Erythroblast (primary cell): Measurements from ENCODE around the gene RS1.

Experiments
- DNase-seq, 2 experiments: peaks; one replicate each; lab custom pipeline; 2025; lab: John Stamatoyannopoulos, UW
- GATA1 ChIP-seq: IDR thresholded peaks from 2 replicates; pipeline ENCODE4 v1.6.1; 2011; ENCODE audit warnings: low read depth, mild to moderate bottlenecking, control low read depth, low read length, moderate library complexity
- POLR2A ChIP-seq: IDR thresholded peaks from 2 replicates; pipeline ENCODE4 v1.6.1; 2011; ENCODE audit warnings: mild to moderate bottlenecking, low read length

The RS1 gene

DNA sequence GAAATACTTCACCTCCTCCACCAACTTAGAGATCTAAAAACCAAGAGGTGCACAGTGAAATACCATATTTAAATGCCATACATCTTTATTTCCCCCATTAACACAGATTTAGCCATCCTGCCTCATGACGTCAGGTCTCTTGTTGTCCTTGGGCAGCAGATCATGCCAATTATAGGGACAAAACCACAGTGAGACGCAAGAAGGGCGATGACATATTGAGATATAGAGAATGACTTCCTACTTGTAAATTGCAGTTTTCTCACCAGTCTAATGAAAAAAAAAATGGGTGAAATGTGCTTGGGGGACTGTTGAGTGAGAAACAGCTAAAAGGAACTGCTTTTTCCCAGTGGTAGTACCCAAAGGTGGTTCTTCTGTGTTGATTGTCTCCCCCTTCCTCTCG, 24.3 kb downstream of the RS1 start:
- TF ChIP-seq GATA1 (no peak), POLR2A (no peak)
- DNase-seq, result no peak

DNA sequence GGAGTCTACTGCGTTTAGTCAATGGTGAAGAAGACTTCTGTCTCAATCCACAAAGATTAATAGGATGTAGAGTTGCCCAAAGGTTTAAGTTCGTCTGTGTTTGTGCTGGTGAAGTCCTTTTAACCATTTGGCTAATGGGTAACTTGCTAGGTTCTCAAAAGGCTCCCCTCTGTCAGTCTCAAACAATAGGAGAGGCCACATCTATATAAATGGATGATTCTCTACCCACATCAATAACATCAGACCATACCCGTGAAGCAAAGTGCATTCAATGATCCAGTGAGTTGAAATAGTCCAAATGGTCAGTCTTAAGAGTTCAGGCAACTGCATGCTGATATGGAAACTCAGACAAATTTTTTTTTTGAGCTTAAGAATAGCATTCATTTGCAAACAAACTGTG, 28.1 kb downstream of the RS1 start:
- TF ChIP-seq GATA1 (no peak), POLR2A (no peak)

DNA sequence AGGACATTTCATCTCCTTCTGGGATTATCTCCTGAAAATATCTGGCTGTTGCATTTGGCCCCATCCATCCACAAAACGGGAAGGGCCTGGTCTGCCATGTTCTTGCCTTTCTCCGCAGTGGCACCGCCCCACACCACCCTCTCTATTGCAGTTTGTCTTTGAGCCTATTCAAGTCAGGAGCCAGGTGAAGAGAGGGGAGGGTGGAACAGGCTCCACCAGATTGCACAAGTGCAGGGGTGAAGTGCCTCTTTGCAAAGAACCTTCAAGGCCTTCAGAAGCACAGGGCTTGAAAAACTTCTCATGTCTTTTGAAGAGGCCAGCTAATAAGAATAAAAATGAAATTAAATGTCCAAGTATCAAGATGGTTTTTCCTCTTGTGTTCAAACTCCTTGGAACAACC, 28.7 kb downstream of the RS1 start:
- no peak for DNase-seq

More for the DNA sequence above, 28.1 kb downstream of the RS1 start:
- DNase-seq, result no peak

DNA sequence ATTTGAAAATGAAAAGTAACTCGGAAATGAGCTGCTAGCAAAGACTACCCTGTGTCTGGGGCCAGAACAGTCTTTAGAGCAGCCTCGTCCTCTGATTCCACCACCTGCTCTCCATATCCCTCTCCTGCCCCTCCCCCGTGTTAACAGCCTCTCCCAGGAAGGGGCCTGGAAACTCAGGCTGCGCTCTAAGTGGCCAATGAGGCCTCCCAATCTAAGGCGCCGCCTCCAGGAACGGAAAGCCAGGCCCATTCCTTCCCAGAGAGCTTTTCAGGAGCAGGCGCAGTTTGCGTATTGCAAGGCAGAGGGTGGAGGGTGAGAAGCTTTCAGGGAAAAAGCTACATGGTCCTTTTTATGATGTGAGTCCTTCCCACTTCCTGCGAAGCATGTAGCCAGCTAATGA, 31.2 kb downstream of the RS1 start:
- DNase-seq, result no peak
- TF ChIP-seq GATA1 (no peak), POLR2A (no peak)

More for the DNA sequence above, 28.7 kb downstream of the RS1 start:
- TF ChIP-seq POLR2A (no peak), GATA1 (no peak)

- no peak for DNase-seq
These were observed 32.6 kb downstream of the RS1 start for GRCh38 chrX:18639280-18639679.

DNA sequence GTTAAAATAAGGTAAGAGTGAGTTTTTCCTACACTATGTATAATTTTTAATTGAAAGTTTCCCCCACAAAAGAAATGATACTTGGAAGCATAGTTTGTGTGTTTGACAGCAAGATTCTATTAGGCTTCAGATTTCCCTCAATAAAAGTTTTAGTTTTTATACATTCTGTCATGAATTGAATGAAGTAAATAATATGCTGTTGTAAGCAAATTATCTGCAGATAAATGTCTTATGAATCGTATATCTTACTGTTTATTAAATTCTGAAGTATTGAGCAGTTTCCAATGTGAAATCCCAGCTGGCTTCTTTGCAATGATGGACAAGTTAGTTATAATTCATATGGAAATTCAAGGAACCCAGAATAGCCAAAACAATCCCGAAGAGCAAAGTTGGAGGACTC, 33.5 kb downstream of the RS1 start:
- DNase-seq, result no peak
- TF ChIP-seq GATA1 (no peak), POLR2A (no peak)

More at GRCh38 chrX:18639280-18639679, 32.6 kb downstream of the RS1 start:
- TF ChIP-seq GATA1 (no peak), POLR2A (no peak)

DNA sequence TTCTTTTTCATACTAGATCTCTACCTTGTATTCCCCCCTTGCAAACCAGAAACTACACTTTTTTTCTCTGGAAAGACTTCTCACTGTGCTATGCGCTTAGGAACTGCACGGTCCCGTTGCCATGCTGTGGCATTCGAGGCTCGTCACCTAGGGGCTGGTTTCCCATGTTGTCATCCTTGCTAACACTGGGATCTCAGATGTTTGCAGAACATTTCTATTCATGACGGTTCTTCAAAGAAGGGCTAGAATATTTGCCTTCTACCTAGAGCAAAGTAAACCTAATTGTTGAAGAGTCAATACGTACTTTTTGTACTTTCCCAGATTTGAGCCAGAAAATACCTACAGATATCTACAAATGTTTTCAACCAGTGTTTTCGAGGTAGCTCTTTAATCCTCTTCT, 41.0 kb downstream of the RS1 start:
- TF ChIP-seq GATA1, result no peak
- TF ChIP-seq POLR2A, result no peak
- no peak for DNase-seq

DNA sequence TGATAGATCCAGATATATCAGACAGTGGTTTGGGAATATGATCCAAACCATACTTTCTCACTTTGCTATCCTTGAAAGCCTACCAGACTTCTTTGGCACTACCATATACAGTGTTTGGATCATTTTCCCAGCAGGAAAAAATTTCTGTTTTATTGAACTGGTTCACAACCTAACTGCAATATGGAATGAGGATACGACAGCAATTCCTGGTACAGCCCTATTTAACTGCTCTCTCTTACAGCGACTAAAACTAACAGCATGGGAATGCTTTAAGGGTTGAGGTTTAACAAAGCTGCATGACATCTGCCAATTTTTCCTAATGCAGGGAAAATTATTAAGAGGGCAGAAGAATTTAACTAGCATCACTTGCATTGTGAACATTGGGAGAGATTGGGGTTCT, 47.3 kb downstream of the RS1 start:
- TF ChIP-seq POLR2A, result no peak
- no peak for TF ChIP-seq GATA1
- DNase-seq, result no peak

DNA sequence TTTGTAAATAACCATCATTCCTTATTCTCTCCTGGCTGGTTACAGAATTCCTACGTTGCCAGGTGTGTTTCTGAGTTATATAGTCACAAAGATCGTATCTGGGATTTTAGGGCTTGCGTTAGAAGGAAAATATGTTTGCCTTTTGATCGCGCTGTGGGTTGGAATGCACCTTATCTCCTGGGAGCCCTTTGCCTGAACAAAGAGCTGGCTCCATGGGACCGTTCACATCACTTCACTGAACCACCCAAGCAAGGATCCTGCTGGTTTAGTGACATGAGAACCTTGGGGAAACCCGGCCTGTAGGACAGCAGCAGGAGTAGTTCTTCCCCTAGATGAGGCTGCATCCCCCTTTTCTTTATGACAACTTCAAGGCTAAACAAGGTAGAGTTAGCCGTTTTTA, 51.6 kb downstream of the RS1 start:
- TF ChIP-seq GATA1 (no peak), POLR2A (no peak)
- no peak for DNase-seq

DNA sequence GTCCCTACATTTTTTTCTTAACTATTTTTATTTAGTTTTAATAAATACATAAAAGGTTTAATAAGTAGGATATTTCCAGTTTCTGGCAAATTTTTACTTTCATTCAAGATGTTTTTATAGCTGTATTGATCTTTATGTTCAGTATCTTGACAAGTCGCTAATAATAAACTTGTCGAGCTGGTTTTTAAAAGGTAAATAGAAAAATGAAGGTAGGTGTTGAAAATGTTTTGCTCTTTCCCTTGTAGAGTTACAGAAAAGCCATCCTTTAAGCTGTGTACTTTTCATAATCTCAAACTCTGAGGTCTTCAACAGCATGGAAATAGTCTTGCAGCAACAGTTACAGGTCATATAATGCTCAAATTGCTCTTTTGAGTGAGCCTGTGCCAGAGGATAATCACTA, 52.6 kb downstream of the RS1 start:
- no peak for DNase-seq
- TF ChIP-seq POLR2A (no peak), GATA1 (no peak)

- DNase-seq, result no peak
- TF ChIP-seq POLR2A (no peak), GATA1 (no peak)
These were observed 54.5 kb downstream of the RS1 start for GRCh38 chrX:18617407-18617750.

- TF ChIP-seq GATA1, result no peak
- no peak for TF ChIP-seq POLR2A
- no peak for DNase-seq
These were observed 55.1 kb downstream of the RS1 start for GRCh38 chrX:18616688-18617406.

DNA sequence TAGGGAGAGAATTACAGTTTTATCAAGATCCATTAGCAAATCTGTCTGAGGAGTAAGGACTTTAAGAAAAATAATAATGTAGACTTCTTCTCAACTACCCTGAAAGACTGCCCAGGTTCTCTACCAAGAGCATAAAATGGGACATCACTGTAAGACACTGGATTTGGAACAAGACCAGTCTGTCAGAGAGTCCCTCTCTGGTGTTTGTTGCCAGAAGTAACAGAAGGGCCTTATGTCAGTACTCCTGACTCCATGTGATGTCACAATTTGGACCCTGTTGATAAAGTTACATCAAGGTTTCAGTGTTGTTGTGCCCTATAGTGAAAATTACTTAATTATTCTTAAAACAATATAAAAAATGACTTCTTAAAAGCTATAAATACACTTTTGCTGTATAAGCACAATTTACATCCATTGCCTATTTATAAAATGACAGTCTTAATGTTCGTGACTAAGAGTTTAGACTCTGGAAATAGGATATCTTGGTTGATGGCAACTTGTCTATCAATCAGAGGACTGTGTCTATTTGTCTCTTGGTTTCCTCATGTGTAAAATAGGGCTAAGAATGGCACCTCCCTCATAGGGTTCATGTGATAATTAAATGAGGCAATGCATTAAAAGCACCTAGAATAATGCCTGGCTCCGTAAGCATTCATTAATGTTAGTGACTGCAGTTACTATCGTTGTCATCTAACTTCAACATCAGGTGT, 57.8 kb downstream of the RS1 start:
- no peak for DNase-seq

GRCh38 chrX:18607966-18608365, 63.9 kb downstream of the RS1 start:
- no peak for DNase-seq
- TF ChIP-seq POLR2A (no peak), GATA1 (no peak)

More for the DNA sequence above, 57.8 kb downstream of the RS1 start:
- TF ChIP-seq GATA1 (no peak), POLR2A (no peak)
